Vagina (tissue), 2 donors: ENCODE data around the gene TFDP3.

Experiments
- POLR2AphosphoS5 ChIP-seq, 2 donors: sonication (generic); formaldehyde crosslinking; IDR thresholded peaks; one replicate each; pipeline ENCODE4 v1.9.0; 2017; ENCODE audit warnings: antibody characterized with exemption in 2 of 2, mild to moderate bottlenecking in 2 of 2, low read depth in 1 of 2; ENCODE audit not compliant: insufficient read depth in 1 of 2
- TF ChIP-seq, protein P1 (sequence below), 3 experiments: fragments of 450-650 bp in 2 of 3; fragments of 200-600 bp in 1 of 3; sonication (generic) in 1 of 3; IDR thresholded peaks; one replicate each; pipeline ENCODE4 v1.5.1; 2017 to 2019; ENCODE audit warnings: antibody characterized with exemption in 3 of 3, mild to moderate bottlenecking in 2 of 3, moderate library complexity in 2 of 3

DNA sequence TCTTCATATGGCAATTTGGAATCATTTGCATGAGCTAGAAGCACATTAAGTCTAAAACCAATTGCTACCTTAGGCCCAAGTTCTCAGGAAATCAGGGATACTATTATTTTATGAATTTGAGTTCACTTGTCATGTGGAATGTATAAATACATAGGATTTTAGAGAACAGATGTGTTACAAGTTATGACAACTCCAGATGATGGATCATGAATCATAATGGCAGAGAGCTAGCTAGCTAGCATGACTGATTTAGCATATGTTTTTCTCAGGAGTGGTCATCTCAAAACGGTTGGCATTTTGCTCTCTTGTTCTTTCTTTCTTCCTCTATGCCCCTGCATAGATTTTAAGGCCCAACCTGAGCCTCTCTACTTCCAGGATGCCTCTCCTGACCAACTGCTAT is 14.2 kb upstream of the TFDP3 start:
- TF ChIP-seq, protein P1, sequence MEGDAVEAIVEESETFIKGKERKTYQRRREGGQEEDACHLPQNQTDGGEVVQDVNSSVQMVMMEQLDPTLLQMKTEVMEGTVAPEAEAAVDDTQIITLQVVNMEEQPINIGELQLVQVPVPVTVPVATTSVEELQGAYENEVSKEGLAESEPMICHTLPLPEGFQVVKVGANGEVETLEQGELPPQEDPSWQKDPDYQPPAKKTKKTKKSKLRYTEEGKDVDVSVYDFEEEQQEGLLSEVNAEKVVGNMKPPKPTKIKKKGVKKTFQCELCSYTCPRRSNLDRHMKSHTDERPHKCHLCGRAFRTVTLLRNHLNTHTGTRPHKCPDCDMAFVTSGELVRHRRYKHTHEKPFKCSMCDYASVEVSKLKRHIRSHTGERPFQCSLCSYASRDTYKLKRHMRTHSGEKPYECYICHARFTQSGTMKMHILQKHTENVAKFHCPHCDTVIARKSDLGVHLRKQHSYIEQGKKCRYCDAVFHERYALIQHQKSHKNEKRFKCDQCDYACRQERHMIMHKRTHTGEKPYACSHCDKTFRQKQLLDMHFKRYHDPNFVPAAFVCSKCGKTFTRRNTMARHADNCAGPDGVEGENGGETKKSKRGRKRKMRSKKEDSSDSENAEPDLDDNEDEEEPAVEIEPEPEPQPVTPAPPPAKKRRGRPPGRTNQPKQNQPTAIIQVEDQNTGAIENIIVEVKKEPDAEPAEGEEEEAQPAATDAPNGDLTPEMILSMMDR (IDR thresholded peaks at IDR 0.05) = no peak
- no peak for TF ChIP-seq POLR2AphosphoS5 (IDR thresholded peaks at IDR 0.05; ENCODE audit: insufficient read depth in 1 of 2, low read depth in 1 of 2)
